ENCODE measurements around the gene ATAD3C.
"Not testable (repeated sequence)": the region's sequence is repeated elsewhere in the genome, so short reads cannot be mapped to it uniquely, and the experiment has no call there.

ATAD3C gene

DNA sequence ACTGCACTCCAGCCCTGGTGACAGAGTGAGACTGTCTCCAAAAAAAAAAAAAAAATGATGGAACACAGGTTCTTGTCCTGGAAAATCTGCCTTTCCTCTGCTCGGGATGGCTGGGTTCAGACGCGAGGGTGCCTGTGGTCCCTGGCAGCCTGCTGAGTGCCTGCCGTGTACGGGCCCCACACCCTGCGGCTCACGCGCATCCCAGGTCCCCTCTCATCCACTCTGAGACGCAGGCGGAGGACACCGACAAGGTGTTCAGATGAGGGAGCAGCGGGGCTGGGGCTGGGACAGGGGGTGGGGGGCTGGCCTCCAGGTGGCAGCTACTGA is 24.1 kb upstream of the ATAD3C start:
- TF ChIP-seq MYC (IDR thresholded peaks at IDR 0.05; ENCODE audit: low read depth, low read length) (no peak), POLR2A (IDR thresholded peaks at IDR 0.05; ENCODE audit: extremely low read depth, insufficient read length) (no peak)
- TF ChIP-seq, protein P1, sequence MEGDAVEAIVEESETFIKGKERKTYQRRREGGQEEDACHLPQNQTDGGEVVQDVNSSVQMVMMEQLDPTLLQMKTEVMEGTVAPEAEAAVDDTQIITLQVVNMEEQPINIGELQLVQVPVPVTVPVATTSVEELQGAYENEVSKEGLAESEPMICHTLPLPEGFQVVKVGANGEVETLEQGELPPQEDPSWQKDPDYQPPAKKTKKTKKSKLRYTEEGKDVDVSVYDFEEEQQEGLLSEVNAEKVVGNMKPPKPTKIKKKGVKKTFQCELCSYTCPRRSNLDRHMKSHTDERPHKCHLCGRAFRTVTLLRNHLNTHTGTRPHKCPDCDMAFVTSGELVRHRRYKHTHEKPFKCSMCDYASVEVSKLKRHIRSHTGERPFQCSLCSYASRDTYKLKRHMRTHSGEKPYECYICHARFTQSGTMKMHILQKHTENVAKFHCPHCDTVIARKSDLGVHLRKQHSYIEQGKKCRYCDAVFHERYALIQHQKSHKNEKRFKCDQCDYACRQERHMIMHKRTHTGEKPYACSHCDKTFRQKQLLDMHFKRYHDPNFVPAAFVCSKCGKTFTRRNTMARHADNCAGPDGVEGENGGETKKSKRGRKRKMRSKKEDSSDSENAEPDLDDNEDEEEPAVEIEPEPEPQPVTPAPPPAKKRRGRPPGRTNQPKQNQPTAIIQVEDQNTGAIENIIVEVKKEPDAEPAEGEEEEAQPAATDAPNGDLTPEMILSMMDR (IDR thresholded peaks at IDR 0.05; ENCODE audit: low read depth, low read length), result no peak
- TF ChIP-seq, protein P2, sequence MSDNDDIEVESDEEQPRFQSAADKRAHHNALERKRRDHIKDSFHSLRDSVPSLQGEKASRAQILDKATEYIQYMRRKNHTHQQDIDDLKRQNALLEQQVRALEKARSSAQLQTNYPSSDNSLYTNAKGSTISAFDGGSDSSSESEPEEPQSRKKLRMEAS (IDR thresholded peaks at IDR 0.05; ENCODE audit: low read depth, low read length), result no peak
- H3K4me3 ChIP-seq (ENCODE audit: low read depth, low read length), result no peak overlapping the region
- no peak for DNase-seq (ENCODE audit: low read depth)

DNA sequence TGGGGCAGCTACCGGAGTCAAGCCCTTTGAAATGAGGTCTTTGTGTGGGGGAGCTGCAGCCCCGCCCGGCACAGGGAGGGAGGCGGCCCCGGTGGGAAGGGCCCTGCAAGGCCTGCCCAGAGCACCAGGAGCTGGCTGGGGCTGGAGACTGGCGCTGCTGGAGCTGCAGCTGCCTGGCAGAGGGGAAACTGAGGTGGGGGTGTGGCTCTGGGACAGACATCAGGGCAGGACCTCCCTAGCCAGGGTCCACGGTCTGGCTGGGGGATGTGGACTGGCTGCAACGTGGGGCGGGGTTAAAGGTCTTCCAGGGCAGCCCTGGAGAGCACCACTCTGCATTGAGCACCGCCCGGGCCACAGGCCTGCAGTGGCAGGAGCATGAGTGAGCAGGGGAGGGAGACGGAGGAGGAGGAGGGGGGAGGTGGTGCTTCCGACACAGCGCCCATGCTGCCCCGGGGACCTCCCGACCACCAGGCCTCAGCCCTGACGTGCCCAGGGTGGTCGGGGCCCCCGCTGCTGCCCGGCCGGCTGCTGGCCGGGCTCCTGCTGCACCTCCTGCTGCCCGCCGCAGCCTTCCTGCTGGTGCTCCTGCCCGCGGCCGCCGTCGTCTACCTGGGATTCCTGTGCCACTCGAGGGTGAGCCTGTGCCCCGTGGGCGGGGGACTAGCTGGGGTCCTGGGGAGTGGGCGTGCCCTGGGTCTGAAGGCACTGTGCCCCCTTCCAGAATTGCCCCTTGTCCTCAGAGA is 23.6 kb upstream of the ATAD3C start:
- H3K4me3 ChIP-seq (ENCODE audit: low read depth, low read length), result no peak overlapping the region
- DNase-seq (ENCODE audit: low read depth), result no peak
- TF ChIP-seq, protein P2 (IDR thresholded peaks at IDR 0.05; ENCODE audit: low read depth, low read length), result no peak

DNA sequence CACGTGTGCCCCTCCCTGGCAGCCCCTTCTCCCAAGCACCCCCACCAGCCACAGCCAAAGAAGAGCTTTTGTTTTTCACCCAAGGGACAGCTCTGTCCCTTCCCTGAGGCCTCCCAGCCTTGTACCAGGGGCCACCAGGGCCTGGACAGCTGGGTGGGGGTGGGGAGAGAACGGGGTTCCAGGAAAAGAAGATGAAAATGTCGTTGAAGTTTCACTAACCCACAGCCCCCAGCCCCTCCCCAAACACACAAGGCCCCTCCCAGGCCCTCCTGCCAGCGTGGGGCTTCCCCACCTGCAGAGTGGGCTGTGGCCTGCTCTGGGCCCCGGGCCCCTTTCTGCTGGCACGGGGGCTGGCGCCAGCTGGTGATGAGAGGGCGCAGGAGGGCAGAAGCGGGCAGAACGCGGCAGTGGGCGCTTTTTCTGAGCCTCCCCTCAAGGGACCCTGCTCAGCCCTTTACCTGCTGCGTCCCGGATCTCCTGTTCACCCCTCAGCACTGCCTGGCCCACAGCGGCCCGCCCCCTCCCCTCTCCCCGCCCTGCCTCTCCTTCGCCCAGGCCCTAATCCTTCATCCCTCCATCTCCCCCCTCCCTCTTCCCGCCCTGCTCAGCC is 22.9 kb upstream of the ATAD3C start:
- no peak for DNase-seq (ENCODE audit: low read depth)
- no peak overlapping the region for H3K4me3 ChIP-seq (ENCODE audit: low read depth, low read length)
- TF ChIP-seq, protein P1 (IDR thresholded peaks at IDR 0.05; ENCODE audit: low read depth, low read length), result no peak
- TF ChIP-seq, protein P2 (IDR thresholded peaks at IDR 0.05; ENCODE audit: low read depth, low read length), result no peak
- no peak for TF ChIP-seq MYC (IDR thresholded peaks at IDR 0.05; ENCODE audit: low read depth, low read length)
- TF ChIP-seq POLR2A (IDR thresholded peaks at IDR 0.05; ENCODE audit: extremely low read depth, insufficient read length), result no peak

DNA sequence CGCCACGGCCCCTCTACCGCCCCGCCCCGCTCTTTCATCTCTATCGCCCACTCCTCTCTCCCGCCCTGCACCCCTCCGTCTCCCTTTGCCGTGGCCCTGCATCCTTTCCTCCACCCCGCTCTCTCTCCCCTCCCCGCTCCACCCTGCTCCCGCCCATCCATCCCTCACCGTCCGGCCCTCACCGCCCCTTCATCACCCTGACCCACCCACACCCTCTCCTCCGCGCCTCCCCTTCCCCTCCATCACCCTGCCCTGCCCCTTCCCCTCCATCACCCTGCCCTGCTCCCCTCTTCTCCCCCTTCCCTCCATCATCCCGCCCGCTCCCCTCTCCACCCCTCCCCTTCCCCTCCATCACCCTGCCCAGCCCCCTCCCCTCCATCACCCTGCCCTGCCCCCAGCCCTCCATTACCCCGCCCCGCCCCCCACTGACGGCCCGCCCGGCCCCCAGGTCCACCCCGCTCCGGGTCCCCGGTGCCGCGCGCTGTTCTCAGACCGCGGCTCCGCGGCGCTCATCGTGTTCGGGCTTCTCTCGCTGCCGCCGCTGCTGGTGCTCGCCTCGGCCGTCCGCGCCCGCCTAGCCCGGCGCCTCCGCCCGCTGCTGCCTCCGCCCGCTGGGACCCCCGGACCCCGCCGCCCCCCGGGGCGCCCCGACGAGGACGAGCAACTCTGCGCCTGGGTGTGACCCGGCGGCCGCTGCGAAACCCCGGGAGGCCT is 22.2 kb upstream of the ATAD3C start:
- TF ChIP-seq POLR2A (IDR thresholded peaks at IDR 0.05; ENCODE audit: extremely low read depth, insufficient read length) (no peak), MYC (IDR thresholded peaks at IDR 0.05; ENCODE audit: low read depth, low read length) (no peak)
- TF ChIP-seq, protein P1 (IDR thresholded peaks at IDR 0.05; ENCODE audit: low read depth, low read length), result no peak
- TF ChIP-seq, protein P2 (IDR thresholded peaks at IDR 0.05; ENCODE audit: low read depth, low read length), result no peak
- no peak for DNase-seq (ENCODE audit: low read depth)
- H3K4me3 ChIP-seq (ENCODE audit: low read depth, low read length), result no peak overlapping the region

DNA sequence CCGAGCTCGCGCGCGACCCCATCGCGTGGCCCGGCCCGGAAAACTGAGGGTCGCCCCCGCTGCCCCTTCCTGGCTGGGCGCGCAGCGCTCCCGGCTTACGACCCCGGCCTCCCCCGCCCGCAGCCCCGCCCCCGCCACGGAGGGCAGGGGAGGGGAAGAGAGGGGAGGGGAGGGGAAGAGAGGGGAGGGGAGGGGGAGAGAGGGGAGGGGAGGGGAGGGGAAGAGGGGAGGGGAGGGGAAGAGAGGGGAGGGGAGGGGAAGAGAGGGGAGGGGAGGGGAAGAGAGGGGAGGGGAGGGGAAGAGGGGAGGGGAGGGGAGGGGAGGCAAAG is 21.7 kb upstream of the ATAD3C start:
- TF ChIP-seq POLR2A (IDR thresholded peaks at IDR 0.05; ENCODE audit: extremely low read depth, insufficient read length) (no peak), MYC (IDR thresholded peaks at IDR 0.05; ENCODE audit: low read depth, low read length) (no peak)
- TF ChIP-seq, protein P1 (IDR thresholded peaks at IDR 0.05; ENCODE audit: low read depth, low read length), result no peak
- TF ChIP-seq, protein P2 (IDR thresholded peaks at IDR 0.05; ENCODE audit: low read depth, low read length), result no peak
- H3K4me3 ChIP-seq (ENCODE audit: low read depth, low read length), result no peak overlapping the region
- DNase-seq (ENCODE audit: low read depth), result no peak

DNA sequence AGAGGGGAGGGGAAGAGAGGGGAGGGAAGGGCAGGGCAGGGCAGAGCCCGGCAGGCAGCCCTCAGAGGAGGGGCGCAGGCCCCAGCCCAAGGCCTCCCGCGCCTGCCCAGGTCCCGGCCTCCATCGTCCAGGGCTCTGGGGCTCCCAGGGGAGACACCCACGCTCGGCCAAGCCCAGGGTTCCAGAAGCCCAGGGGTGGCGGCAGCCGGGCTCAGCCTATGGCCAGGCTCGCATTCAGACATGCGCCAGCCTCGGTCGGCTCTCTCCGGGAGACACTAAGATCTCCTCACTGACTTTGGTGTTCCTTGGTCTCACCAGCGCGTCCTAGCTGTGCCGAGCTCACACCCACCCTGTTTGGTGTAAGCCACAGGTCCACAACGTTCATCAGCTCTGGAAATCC is 21.3 kb upstream of the ATAD3C start:
- no peak for DNase-seq (ENCODE audit: low read depth)
- no peak overlapping the region for H3K4me3 ChIP-seq (ENCODE audit: low read depth, low read length)
- TF ChIP-seq, protein P2 (IDR thresholded peaks at IDR 0.05; ENCODE audit: low read depth, low read length), result no peak

DNA sequence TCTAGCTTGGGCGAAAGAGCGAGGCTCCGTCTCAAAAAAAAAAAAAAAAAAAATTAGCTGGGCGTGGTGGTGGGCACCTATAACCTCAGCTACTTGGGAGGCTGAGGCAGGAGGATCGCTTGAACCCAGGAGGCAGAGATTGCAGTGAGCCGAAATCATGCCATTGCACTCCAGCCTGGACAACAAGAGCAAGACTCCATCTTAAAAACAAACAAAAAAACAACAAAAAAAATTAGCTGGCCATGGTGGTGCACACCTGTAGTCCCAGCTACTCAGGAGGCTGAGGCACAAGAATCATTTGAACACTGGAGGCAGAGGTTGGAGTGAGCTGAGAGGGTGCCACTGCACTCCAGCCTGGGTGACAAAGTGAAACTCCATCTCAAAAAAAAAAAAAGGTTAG is 20.5 kb upstream of the ATAD3C start:
- not testable (repeated sequence) for DNase-seq (ENCODE audit: low read depth); H3K4me3 ChIP-seq (ENCODE audit: low read depth, low read length)
